Astrocyte (in vitro differentiated cells and primary cell): ENCODE data around the gene TBC1D14.

Experiments
- CTCF ChIP-seq: IDR thresholded peaks from 2 replicates; pipeline ENCODE4 v1.5.1; 2011; ENCODE audit warnings: low read depth, mild to moderate bottlenecking, inconsistent platforms, low read length, moderate library complexity; ENCODE audit not compliant: insufficient read depth
- EZH2 ChIP-seq: IDR thresholded peaks from 2 replicates; pipeline ENCODE4 v1.6.1; 2012; ENCODE audit warnings: mild to moderate bottlenecking, low read length, inconsistent platforms; ENCODE audit not compliant: insufficient read depth

- TF ChIP-seq CTCF, result no peak
- TF ChIP-seq EZH2, result no peak
These were observed 8.7 kb downstream of the TBC1D14 start for GRCh38 chr4:6918338-6918737.
